HG03064 (cell line): Measurements from ENCODE around the gene TMA7.
"Not testable (repeated sequence)": the region's sequence is repeated elsewhere in the genome, so short reads cannot be mapped to it uniquely, and the experiment has no call there.

Experiments used
- ATAC-seq: cut with Tn5 transposase; IDR thresholded peaks from one replicate; pipeline ENCODE4 v1.9.1; 2021; ENCODE audit warnings: low read depth; ENCODE audit not compliant: unreplicated experiment

The TMA7 gene

DNA sequence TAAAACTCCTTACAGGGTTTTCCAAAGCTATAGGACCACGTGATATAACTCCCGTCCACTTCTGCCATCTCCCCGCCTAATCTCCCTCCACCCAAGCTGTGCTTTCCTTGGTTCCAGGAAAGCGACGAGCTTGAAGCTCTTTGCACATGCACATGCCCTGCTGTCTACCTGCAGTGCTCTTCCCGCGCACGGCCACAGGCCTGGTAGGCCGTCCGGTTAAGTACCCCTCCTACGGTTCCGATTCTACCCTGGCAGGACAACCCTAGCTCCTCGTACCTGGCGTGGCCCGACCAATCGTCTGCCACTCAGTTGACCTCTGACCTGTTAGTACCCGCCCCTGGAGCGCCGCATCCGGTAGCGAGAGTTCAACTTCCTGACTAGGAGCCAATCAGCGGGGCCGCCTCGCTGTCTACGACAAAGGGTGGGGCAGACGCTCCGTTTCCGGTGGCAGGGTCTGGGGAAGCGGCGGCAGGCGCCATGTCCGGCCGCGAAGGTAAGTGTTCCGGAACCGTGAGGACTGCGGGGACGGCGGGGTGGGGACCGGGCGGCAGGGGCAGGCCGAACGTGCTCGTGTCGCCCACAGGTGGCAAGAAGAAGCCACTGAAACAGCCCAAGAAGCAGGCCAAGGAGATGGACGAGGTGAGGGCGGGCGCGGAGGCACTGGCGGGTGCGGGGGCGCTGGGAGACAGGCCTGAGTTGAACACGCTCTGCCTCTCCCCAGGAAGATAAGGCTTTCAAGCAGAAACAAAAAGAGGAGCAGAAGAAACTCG lies at the start of gene TMA7, which contains the start of gene CCDC51:
TSS of gene TMA7 (plus strand) at position 438 of the 770 bp plus-strand sequence. CDS start at position 478, 40 bp downstream.
TSS of gene CCDC51 (minus strand) at position 300 of the 770 bp plus-strand sequence. CDS start 4,991 bp downstream, outside the sequence.
- ATAC-seq: peak; percentile 85

DNA sequence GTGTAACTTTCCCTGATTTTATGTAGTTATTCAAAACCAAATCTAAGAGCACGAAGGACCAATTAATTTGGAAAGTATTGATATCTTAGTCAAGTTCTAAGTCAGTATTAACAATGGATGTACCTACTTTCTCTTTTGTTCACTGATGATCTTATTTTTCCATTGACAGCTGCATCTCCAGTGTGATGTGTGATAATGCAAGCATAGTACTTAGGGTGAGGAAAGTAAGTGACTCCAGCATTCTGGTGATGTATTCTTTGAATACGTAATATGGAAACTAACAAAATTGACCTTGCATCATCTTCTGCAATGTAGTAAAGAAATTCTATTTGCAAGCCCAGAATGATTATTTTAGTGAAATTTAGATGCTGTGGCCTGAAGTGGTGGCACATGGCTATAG lies 45.7 kb upstream of the TMA7 start:
- no peak for ATAC-seq

DNA sequence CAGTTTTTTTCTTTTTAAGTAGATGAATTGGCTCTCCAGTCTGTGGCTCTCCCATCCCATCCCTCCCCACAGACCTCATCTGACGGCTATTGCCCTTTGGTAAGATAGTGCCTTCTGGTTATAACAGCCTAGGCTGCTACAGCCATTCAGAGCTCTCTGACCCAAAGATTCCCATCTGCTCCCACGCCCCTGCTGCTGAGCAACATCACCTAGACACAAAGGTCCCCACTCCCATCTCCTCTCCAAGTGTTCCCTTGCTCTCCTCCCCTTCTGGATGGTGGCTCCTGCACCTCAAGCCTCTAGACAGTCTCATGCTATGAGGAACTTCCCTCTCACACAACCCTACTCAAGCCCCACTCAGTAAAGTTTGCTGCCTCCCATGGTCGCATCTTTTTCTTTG lies 44.3 kb upstream of the TMA7 start:
- ATAC-seq: no peak

DNA sequence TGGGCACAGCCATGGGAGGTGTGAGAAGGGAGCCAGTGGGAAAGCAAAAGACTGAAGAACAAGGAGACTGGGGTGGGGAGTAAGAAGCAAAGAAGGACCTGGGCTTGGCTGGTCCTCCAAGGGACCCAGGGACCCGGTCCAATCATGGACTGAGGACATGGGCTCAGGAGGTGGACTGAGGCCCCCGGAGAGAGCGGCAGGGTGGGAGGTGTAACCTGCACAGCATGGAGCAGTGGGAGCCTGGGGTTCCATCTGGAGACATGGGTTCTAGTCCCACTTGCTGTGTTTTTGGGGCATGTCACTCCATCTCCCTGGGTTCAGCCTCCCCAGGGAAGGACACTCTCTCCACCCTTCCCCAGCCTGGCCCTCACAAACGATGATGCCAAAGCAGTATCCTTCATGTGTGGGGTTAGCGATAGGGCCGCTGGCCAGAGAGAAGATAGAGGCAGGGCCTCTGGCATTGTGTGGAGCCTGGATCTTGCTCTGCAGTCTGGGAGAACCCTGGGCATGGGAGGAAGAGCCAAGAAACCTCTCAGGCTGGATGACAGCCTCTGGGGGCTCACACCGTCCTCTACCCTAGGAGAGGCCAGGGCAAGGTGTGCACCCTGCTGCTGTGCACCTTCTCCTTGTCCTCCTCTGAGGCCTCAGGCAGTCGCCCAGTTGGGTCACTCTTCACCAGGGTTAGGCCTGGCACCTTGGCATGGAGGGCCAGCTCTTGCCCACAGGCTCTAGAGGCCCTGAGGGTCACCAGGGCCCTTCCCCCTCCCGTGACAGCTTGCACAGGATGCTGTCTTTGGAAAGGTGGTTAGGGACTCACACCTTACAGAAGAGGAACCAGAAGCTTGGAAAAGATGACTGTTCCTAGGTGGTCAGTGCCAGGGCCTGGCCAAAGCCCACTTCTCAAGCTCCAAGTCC lies 42.0 kb upstream of the TMA7 start:
- no peak for ATAC-seq

DNA sequence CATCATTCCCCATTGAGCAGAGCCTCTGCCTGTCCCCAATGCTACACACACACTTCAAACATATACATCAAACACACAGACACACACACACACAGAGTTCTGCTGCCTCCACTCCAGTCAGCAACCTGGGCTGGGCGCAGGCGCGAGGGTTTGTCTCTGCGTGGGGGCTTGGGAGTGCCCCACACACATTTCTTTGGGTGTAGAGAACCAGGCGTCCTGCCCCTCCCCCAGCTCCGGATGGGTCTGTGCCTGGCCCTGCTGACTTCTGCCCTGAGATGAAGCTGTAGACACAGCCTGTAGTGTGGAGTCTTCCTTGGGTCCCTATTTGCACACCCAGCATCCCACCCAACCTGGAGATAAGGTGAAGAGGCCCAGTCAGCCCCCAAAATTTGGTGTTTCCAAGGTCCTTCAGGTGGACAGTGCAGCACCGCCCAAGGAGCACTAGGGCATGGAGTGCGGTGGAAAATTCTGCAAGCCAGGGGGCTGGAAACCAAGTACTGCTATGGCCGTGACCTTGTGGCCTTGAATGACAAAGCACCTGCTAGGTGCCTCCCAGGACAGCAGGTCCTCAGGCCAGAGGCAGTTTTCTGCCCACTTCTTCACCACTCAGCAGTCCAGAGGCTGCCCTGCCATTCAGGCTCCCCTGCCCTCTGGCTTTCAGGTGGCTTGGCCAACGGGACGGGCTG lies 41.2 kb upstream of the TMA7 start:
- no peak for ATAC-seq

DNA sequence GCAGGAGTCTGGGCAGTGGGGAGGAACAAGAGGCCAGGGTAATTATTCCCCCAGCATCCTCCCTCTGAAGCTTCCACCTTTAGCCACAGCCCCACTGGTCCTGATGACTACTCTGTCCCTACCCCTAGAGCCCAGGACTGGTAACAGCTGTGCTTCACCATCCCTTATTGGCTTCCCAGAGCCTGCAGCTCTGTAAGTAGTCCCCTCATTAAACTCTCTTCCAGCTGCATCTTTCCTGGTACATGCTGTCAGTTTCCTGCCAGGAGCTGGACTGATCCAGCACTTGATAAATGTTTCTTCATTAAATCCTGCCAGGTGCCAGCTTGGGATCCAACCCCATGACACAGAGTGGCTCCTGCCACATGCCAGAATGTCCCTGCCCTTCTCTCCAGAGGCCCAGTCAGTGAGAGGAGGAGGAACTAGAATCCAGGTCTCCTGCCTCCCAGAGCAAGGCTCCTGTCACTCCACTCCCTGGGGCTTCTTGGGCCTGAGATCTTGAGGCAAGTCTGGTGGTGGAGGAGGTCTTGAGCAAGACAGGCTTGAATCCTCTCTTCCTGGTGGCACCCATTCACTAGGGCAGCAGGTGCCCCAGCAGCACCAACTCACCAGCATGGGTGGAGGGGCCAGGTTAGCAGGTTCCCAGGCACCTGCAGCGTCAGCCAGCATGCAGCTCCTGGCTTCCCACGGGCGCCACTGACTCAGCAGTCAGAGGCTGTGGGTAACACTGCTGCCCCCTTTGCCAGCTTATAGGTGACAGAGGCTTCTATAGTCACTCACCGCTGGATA lies 40.5 kb upstream of the TMA7 start:
- ATAC-seq: no peak

DNA sequence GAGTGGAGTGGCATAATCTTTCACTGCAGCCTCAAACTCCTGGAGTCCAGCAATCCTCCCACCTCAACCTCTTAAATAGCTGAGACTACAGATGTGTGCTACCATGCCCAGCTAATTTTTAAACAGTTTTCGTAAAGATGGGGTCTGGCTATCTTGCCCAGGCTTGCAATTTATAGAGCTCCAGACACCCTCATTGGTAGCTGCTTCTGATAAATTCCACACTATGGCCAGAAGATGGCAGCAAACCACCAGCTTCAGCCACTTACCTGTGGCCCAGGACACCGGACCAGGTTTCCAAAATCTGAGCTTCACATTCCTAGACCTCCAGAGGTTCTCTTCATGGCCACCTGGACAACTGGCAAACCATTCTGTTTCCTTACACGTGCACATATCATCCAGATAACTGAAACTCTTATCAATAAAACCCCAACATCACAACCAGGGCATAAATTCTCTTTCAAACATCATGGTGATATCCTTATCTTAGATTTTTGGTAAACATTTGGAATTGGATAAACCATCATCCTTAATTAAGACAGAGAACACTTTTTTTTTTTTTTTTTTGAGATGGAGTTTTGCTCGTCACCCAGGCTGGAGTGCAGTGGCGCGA lies 39.1 kb upstream of the TMA7 start:
- no peak for ATAC-seq

DNA sequence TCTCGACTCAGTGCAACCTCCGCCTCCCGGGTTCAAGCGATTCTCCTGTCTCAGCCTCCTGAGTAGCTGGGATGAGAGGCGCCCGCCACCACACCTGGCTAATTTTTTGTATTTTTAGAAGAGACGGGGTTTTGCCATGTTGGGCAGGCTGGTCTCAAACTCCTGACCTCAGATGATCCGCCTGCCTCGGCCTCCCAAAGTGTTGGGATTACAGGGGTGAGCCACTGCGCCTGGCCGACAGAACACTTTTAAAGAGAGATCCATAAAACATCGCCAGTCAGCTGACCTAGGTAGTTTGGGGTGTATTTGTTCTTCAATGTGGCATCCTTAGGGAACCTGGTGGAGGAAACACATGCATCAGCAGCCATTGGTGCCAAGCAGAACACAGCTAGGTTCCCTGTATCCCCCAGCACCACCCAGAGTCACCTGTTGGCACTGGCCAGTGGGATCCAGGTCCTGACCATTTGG lies 38.6 kb upstream of the TMA7 start:
- ATAC-seq: not testable (repeated sequence)

DNA sequence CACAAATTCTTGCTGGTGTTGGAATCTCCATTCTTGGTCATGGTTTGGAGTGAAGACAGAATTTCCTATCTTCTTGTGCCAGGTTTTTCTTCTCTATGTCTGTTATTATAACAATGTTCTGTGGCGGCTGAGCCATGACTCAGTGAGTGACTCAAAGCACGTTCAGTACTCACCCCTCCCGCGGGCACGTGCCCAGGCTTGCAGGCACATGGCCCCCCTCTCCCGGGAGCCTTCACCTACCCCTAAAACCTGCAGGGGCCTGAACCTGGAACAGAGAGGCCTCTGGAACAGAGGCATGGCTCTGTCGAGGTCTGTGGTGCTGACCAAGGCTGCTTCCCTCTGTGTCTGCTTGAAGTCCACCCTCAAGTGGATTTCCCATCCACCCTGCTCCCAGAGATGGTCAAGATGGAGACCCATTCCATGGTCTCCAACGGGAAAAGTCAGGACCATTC lies 37.8 kb upstream of the TMA7 start:
- no peak for ATAC-seq

DNA sequence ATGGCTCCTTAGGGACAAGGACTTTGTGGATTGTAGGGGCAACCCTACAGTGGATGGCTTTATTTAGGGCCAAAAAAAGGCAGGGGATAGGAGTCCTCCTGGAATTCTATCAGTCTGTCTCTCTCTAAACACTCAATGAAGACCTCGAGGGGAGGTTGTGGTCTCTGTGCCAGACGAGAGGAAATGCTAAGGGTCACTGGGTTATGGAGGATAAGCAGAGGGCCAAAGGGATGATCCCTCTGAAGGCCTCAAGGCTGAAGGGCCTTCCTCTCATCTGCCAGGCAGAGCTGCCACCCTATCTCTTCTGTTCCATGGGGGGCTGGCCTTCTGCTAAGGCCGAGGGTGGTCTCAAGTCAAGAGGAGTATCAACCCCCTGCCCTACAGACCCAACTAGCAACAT lies 37.1 kb upstream of the TMA7 start:
- ATAC-seq: no peak

DNA sequence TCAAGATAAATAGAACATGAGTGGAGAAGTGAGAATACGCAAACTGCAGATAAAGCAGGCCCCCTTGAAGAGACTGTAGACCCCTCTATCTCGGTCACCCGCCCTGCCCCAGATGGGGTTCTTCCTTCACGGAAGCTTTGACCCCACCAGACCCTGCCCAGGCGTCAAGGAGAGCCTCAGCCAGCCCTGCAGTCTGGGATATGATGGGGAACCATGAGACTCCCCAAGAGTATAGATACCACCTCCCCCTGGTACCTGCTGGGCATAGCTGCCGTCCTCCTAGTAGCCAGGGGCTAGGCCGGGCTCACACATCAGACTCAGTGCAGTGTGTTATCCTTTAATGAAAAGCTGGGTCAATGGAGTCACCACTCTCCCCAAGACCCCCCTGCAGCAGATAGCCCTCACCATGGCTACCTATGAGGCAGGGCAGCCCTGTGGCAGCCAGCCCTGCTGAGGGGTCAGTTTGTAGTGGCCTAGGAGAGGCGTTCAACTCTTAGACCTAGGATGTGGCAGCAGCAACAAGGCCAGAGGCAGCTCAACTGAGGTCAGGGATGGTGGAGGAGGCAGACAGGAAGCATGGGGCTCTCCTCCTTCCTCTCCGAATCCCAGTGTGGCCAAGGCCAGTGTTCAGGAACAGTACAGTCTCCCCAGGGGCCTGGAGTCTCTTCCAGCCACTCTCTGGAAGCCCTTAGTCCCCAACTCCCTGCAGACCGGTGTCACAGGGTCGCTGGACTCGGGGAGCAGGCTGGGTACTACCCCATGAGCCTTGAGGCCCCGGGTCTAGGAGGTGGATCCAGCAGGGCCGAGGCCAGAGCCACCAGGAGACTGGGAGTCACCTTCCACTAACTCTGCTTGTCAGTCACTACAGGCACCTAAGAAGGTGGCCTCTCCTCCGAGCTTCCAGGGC lies 36.3 kb upstream of the TMA7 start:
- ATAC-seq: no peak

DNA sequence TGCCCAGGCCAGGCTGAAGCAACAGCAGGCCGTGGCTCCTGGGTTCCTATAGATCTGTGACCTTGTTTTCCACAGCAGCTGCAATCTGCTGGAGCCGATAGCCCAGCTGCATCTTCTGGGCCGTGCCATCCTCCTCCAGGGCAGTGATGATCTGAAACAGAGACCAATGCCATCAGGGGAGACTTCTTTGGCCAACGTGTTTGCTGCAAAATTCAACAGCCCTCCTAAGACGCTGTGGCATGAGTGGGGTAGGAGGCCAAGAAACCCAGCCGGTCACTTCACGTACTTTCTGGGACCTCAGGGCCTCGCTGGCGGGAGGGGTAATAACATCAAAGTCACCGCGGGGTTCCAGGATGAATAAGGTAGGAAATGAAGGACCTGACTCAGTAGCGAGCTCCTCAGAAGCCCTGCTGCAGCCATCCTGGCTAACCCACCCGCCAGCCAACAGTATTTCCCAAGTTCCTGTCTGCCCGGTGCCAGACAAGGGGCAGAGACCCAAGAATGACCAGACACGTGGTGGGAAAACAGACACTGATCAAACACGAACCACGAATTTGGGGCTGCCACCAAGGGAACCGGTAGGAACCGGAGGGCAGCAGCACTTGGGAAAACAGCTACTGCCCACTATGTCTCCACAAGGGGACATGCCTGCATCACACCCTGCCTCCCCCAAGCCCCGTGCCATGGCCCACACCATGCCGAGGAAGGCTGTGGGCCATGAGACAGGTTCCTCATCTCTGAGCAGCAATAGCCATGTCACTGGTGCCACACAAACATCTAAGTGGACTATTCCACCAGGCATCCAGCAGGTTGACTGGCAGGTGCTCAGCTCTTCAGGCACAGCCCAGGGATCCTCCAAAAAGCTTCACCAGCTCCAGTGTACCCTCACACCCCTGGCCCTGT lies 35.4 kb upstream of the TMA7 start:
- ATAC-seq: no peak

DNA sequence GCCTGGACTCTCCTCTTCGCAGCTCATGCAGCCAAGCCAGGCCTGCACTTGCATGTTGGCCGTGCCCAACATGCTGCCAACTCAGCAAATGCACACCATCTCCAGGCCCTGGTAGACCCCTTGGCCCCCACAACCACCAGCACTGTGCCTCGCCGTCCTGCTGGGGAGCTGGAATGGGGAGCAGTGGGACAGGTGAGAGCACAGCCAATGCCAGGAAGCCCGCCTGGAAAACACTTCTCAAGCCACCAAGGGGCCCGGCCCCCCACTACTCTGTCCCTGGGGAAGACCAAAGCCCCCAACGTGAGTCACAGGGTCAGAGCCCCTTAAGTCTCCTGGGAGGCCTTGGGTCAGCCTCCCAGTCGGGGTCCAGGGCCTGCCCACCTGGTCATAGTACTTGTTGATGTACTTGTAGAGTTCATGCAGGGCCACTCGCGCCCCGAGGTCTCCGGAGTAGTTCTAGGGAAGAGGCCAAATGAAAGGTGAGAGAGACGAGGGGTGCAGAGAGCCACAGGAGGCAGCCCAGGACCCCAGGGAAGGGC lies 34.6 kb upstream of the TMA7 start:
- ATAC-seq: no peak

DNA sequence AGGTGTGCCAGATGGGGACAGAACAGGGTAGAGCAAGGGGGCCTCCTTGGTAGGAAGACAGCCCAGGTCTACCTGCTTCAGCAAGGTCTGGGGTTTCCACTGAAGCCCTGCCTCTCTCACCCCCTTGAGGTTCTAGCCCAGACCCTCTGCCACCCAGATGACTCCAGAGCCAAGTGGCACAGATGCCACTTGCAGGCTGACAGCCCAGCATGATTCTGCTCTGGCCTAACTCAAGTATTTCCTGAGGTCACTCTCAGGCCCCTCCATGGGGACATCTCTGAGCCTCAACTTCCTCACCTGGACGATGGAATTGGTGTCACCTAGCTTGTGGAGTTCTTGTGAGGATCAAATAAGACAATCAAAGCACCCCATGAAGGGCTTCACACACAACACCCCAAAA lies 34.1 kb upstream of the TMA7 start:
- ATAC-seq: no peak

DNA sequence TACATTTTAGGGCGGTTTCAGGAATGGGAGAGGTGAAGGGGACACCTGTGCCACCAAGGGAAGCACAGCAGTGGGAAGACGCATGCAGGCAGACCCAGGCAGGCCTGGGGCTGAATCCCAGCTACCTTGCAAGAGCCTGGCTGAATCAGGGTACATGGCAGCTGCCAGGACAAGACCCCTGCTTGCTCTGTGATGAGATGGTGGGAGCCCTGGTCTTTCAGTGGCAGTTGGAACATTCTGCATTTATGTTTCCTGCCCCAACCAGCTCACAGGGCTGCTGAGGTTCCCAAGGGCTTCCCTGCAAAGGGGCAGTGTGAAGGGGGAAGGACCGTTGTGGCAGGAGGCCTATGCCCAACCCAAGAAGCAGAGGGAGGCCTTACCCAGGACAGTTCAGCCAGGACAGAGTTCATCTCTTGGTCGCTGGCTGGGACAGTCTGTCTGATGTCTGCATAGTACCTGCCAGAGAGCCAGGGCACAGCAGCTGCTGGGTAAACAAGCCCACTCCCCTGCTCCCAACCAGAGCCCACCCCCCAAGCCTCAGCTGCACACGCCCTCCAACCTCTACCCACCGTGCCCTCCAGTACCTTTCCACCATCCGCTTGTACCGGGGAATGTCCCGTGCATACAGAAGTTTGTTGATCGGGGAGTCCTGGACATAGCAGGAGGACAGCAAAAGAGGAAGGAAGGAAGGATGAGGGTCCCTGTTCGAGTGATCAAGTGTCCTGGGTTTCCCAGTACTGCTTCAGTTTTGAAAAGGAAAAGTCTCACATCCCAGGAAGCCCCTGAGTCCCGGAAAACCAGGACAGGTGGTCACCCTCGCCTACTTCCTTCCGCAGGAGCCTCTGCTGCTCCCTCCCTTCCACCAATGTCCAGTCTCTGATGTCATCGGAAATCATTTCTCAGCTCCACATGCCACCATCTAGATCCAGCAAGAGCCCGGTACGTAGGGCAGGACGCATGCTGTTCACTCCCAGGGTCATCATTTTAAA lies 33.3 kb upstream of the TMA7 start:
- ATAC-seq: no peak

DNA sequence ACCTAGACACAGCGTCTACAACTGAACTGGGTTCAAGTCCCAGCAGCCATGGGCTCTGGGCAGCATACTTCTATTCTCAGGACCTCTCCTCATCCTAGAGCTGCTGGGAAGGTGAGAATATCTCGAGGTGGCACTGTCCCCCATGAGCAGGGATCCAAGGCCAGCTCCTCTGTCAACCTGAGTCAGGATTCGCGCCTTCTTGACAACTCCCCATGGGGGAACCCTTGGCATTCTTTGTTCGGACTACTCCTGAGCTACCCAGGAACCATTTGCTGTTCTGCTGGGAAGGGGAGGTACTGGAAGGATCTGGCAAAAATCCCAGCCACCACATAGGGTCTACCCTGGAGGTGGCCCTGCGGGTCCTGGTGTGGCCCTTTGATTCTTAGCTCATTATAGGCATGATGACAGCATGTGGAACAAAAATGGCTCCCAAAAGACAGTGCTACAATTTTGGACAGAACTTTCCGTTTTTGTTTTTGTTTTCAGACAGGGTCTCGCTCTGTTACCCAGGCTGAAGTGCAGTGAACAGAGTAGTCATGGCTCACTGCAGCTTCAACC lies 32.4 kb upstream of the TMA7 start:
- ATAC-seq: no peak
